ENCODE results near the gene ZNF48. TPM values are rescaled to one million over a fixed set of nuclear protein-coding genes. Genes with fewer than 3 reads are reported as not detected.
"Not testable (repeated sequence)": the region's sequence is repeated elsewhere in the genome, so short reads cannot be mapped to it uniquely, and the experiment has no call there.

The ZNF48 gene
- total and polyA plus RNA-seq, 12 donors = 2.2 to 8.0 (median 5.4) TPM

DNA sequence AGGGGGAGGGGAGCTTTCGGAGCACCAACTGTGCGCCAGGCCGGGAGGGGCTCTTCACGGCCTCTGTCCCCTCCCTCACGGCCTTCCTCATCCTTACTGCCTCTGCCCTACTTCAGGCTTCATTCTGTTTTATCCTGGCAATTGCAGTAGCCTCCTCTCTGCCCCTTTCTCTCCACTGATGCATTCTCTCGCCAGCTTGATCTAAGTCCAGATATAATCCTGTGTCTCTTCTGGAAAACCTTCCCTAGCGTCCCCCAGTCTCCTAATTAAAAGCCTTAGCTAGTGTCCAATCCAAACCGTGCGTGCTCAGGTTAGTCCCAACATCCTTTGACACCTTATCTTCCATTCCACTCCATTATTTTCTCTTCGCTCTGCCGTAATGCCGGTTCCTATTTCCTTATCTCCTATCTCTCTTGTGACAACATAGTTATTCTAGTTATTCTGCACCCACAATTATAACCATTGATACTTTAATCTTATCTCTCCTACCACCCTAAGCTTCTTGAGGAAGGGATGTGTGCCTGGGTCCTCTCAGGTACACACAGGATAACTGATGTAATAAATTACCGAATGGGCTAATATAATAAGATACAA, 869 bp downstream of the ZNF48 start:
- TF ChIP-seq, protein P1, sequence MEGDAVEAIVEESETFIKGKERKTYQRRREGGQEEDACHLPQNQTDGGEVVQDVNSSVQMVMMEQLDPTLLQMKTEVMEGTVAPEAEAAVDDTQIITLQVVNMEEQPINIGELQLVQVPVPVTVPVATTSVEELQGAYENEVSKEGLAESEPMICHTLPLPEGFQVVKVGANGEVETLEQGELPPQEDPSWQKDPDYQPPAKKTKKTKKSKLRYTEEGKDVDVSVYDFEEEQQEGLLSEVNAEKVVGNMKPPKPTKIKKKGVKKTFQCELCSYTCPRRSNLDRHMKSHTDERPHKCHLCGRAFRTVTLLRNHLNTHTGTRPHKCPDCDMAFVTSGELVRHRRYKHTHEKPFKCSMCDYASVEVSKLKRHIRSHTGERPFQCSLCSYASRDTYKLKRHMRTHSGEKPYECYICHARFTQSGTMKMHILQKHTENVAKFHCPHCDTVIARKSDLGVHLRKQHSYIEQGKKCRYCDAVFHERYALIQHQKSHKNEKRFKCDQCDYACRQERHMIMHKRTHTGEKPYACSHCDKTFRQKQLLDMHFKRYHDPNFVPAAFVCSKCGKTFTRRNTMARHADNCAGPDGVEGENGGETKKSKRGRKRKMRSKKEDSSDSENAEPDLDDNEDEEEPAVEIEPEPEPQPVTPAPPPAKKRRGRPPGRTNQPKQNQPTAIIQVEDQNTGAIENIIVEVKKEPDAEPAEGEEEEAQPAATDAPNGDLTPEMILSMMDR (IDR thresholded peaks at IDR 0.05) = no peak
- H3K4me1 ChIP-seq = peaks cover 4 to 39% (median 32%) of the 10 kb centered on the region in 9 donors
- intact Hi-C loops (cut with DNase I) = loop anchor here in 1 of 10 donors (5.0 kb wide), 1 partner anchor 39 kb away; the partner anchor contains the start of gene CD2BP2
- ATAC-seq = no peak
- WGBS, 2 donors = 7 to 9% methylated on average over 13 of the region's 13 CpGs
- H3K36me3 ChIP-seq = peaks cover 0 to 19% (median 7%) of the 10 kb centered on the region in 9 donors
- H3K9me3 ChIP-seq = no peaks in the 10 kb centered on the region
- no peaks in the 10 kb centered on the region for H3K27me3 ChIP-seq
- peak overlapping the region; percentile 60 to 93 (median 87) for H3K27ac ChIP-seq
- peak overlapping the region; percentile 66 to 98 (median 84) for H3K4me3 ChIP-seq
- DNase-seq = no peak

DNA sequence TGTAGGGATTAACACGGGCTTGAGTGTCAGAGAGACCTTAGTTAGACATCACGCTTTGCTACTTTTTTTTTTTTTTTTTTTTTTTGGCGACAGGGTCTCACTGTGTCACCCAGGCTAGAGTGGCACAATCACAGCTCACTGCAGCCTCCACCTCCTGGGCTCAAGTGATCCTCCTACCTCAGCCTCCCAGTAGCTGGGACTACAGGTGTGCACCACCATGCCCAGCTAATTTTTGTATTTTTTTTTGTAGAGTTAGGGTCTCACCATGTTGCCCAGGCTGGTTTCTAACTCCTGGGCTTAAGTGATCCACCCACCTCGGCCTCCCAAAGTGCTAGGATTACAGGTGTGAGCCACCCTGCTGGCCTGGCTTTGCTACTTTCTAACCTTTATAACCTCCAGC, 1.4 kb downstream of the ZNF48 start:
- H3K27ac ChIP-seq, H3K9me3 ChIP-seq, ATAC-seq, DNase-seq, H3K27me3 ChIP-seq: not testable (repeated sequence)
- H3K4me3 ChIP-seq = peak overlapping the region in 4 of 10 donors; percentile 80 to 98 (median 86)
- H3K36me3 ChIP-seq = peaks cover 0 to 19% (median 7%) of the 10 kb centered on the region in 9 donors
- WGBS, 2 donors = 80 to 83% methylated on average over 4 of the region's 4 CpGs
- intact Hi-C loops (cut with DNase I) = loop anchor here in 1 of 10 donors (5.0 kb wide), 1 partner anchor 39 kb away; the partner anchor contains the start of gene CD2BP2
- peaks cover 4 to 41% (median 33%) of the 10 kb centered on the region in 9 donors for H3K4me1 ChIP-seq

DNA sequence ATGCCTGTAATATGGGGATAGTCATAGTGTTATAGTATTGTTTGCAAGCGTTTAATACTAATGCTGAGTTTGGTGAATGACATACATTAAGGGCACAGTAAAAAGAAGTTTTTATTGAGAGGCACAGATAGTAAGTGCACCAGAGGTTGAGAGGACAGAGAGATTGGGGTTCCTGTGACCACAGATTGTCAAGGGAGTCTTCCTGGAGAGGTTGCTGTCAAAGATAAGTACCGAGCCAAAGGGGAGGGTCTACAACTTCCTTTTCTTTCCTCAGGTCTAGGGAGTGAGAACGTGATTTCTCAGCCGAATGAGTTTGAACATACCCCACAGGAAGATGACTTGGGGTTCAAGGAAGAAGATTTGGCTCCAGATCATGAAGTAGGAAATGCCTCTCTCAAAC, 1.8 kb downstream of the ZNF48 start:
- peaks cover 0 to 19% (median 7%) of the 10 kb centered on the region in 9 donors for H3K36me3 ChIP-seq
- H3K9me3 ChIP-seq = no peaks in the 10 kb centered on the region
- H3K4me3 ChIP-seq = no peak overlapping the region
- H3K27me3 ChIP-seq = no peaks in the 10 kb centered on the region
- intact Hi-C loops (cut with DNase I) = loop anchor here in 1 of 10 donors (5.0 kb wide), 1 partner anchor 40 kb away; the partner anchor contains the start of gene CD2BP2
- TF ChIP-seq, protein P1 (IDR thresholded peaks at IDR 0.05) = no peak
- peaks cover 4 to 41% (median 33%) of the 10 kb centered on the region in 9 donors for H3K4me1 ChIP-seq
- DNase-seq (no peak), ATAC-seq (no peak)
- 58 to 66% methylated on average over 4 of the region's 4 CpGs for WGBS, 2 donors
- no peak overlapping the region for H3K27ac ChIP-seq

DNA sequence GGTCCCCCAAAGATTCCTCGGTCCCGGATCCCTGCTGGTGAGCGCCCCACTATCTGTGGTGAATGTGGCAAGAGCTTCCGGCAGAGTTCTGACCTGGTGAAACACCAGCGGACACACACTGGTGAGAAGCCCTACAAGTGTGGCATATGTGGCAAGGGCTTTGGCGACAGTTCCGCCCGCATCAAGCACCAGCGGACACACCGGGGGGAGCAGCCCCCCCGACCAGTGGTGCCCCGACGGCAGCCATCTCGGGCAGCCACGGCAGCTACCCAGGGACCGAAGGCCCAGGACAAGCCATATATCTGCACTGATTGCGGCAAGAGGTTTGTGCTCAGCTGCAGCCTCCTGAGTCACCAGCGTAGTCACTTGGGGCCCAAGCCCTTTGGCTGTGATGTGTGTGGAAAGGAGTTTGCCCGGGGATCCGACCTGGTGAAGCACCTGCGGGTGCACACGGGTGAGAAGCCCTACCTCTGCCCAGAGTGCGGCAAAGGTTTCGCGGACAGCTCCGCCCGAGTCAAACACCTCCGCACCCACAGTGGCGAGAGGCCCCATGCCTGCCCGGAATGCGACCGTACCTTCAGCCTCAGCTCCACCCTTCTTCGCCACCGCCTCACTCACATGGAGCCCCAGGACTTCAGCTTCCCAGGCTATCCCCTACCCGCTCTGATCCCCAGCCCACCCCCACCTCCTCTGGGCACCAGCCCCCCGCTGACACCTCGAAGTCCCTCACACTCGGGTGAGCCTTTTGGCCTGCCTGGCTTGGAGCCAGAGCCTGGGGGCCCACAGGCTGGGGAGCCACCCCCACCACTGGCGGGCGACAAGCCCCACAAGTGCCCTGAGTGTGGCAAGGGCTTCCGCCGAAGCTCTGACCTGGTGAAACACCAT, 2.8 kb downstream of the ZNF48 start:
- no peaks in the 10 kb centered on the region for H3K9me3 ChIP-seq
- H3K4me3 ChIP-seq = no peak overlapping the region
- no peak for ATAC-seq
- H3K27ac ChIP-seq = no peak overlapping the region
- intact Hi-C loops (cut with DNase I) = loop anchor here in 1 of 10 donors (5.0 kb wide), 1 partner anchor 41 kb away; the partner anchor contains the start of gene CD2BP2
- no peaks in the 10 kb centered on the region for H3K27me3 ChIP-seq
- H3K4me1 ChIP-seq = peaks cover 4 to 41% (median 33%) of the 10 kb centered on the region in 9 donors
- DNase-seq = no peak
- H3K36me3 ChIP-seq = peaks cover 0 to 19% (median 7%) of the 10 kb centered on the region in 9 donors
- TF ChIP-seq, protein P1 (IDR thresholded peaks at IDR 0.05) = no peak
- WGBS, 2 donors = 94 to 95% methylated on average over 42 of the region's 42 CpGs
